WTC11 (cell line): Measurements from ENCODE around the gene SLC9A7.

Experiments used
- CTCF ChIP-seq: fragments of 200-600 bp; IDR thresholded peaks from 2 replicates; pipeline ENCODE4 v1.8.0; 2022; ENCODE audit warnings: antibody characterized with exemption
- MLX ChIP-seq: sonication (generic); formaldehyde crosslinking; IDR thresholded peaks from 2 replicates; pipeline ENCODE4 v1.8.1; 2023; ENCODE audit warnings: mild to moderate bottlenecking, missing genetic modification reagents, moderate library complexity
- ZBTB43 ChIP-seq: sonication (generic); formaldehyde crosslinking; IDR thresholded peaks from 2 replicates; pipeline ENCODE4 v1.8.1; 2023; ENCODE audit warnings: mild to moderate bottlenecking, missing genetic modification reagents
- ZNF263 ChIP-seq: sonication (generic); formaldehyde crosslinking; IDR thresholded peaks from 2 replicates; pipeline ENCODE4 v1.8.1; 2022; ENCODE audit warnings: low read depth, mild to moderate bottlenecking, moderate library complexity, missing genetic modification reagents
- ZSCAN18 ChIP-seq: fragments of 250-450 bp; sonication (Bioruptor Pico); IDR thresholded peaks from 2 replicates; pipeline ENCODE4 v2.1.2; 2022; ENCODE audit warnings: mild to moderate bottlenecking, moderate library complexity

GRCh38 chrX:46649421-46650260 is 109.3 kb downstream of the SLC9A7 start:
- no peak for TF ChIP-seq CTCF
- no peak for TF ChIP-seq MLX (CRISPR knock-in tag)
- no peak for TF ChIP-seq ZSCAN18 (CRISPR knock-in tag)
- TF ChIP-seq ZBTB43 (CRISPR knock-in tag) = no peak
- TF ChIP-seq ZNF263 (CRISPR knock-in tag) = no peak
